IPS-18a (cell line): ENCODE results near the gene SELENOV.

Experiments
- H3K27ac ChIP-seq: one replicate; pipeline ENCODE4 v1.5.1; 2013; ENCODE audit warnings: low read length
- H3K27me3 ChIP-seq: one replicate; pipeline ENCODE4 v1.6.1; 2013; ENCODE audit warnings: mild to moderate bottlenecking, low read length; ENCODE audit not compliant: control insufficient read depth, insufficient read depth
- H3K36me3 ChIP-seq: one replicate; pipeline ENCODE4 v1.6.1; 2013; ENCODE audit warnings: low read depth, low read length; ENCODE audit not compliant: control insufficient read depth
- H3K4me1 ChIP-seq: one replicate; pipeline ENCODE4 v1.6.1; 2013; ENCODE audit warnings: low read depth, low read length; ENCODE audit not compliant: control insufficient read depth
- H3K4me3 ChIP-seq: one replicate; pipeline ENCODE4 v1.5.1; 2013; ENCODE audit warnings: low read length
- H3K9ac ChIP-seq: one replicate; pipeline ENCODE4 v1.6.1; 2013; ENCODE audit warnings: mild to moderate bottlenecking, low read length, moderate library complexity
- H3K9me3 ChIP-seq: one replicate; pipeline ENCODE4 v1.6.1; 2013; ENCODE audit warnings: low read depth, low read length; ENCODE audit not compliant: control insufficient read depth

The SELENOV gene

GRCh38 chr19:39531834-39532232 is 16.9 kb downstream of the SELENOV start:
- H3K36me3 ChIP-seq = no peaks in the 10 kb centered on the region
- peaks cover 3% of the 10 kb centered on the region for H3K4me1 ChIP-seq
- H3K9ac ChIP-seq = peak overlapping the region; percentile 69
- H3K27ac ChIP-seq = no peak overlapping the region
- peak overlapping the region; percentile 75 for H3K4me3 ChIP-seq
- no peaks in the 10 kb centered on the region for H3K27me3 ChIP-seq
- no peaks in the 10 kb centered on the region for H3K9me3 ChIP-seq

- no peaks in the 10 kb centered on the region for H3K36me3 ChIP-seq
- H3K9me3 ChIP-seq = no peaks in the 10 kb centered on the region
- no peak within 1 kb of the TSS for H3K27ac ChIP-seq
- no peaks in the 10 kb centered on the region for H3K27me3 ChIP-seq
- H3K4me3 ChIP-seq = peak within 1 kb of the TSS; percentile 75
- H3K4me1 ChIP-seq = peaks cover 3% of the 10 kb centered on the region
- peak within 1 kb of the TSS; percentile 69 for H3K9ac ChIP-seq
These were observed 17.5 kb downstream of the SELENOV start, which contains the start of gene EID2B for GRCh38 chr19:39532233-39533002. EID2B (minus strand) TSS chr19:39532852; CDS start chr19:39532802, 50 bp downstream.

GRCh38 chr19:39533003-39533512 is 18.1 kb downstream of the SELENOV start:
- H3K9ac ChIP-seq = no peak overlapping the region
- H3K9me3 ChIP-seq = no peaks in the 10 kb centered on the region
- H3K4me1 ChIP-seq = peaks cover 3% of the 10 kb centered on the region
- no peak overlapping the region for H3K27ac ChIP-seq
- H3K36me3 ChIP-seq = no peaks in the 10 kb centered on the region
- H3K4me3 ChIP-seq = peak overlapping the region; percentile 75
- no peaks in the 10 kb centered on the region for H3K27me3 ChIP-seq

- H3K9me3 ChIP-seq = no peaks in the 10 kb centered on the region
- H3K4me1 ChIP-seq = peaks cover 3% of the 10 kb centered on the region
- no peak overlapping the region for H3K9ac ChIP-seq
- H3K27ac ChIP-seq = no peak overlapping the region
- H3K27me3 ChIP-seq = no peaks in the 10 kb centered on the region
- H3K36me3 ChIP-seq = no peaks in the 10 kb centered on the region
- H3K4me3 ChIP-seq = no peak overlapping the region
These were observed 18.9 kb downstream of the SELENOV start for GRCh38 chr19:39533791-39534190.

- peak overlapping the region; percentile 97 for H3K4me3 ChIP-seq
- peak overlapping the region; percentile 52 for H3K27ac ChIP-seq
These were observed 24.2 kb downstream of the SELENOV start for GRCh38 chr19:39539165-39539517.

GRCh38 chr19:39539518-39540332 is 24.8 kb downstream of the SELENOV start, which contains the start of gene EID2:
EID2 (minus strand) TSS chr19:39540161; CDS start chr19:39540079, 82 bp downstream.
- peak within 1 kb of the TSS; percentile 52 for H3K27ac ChIP-seq
- no peaks in the 10 kb centered on the region for H3K9me3 ChIP-seq
- H3K4me1 ChIP-seq = peaks cover 10% of the 10 kb centered on the region
- H3K36me3 ChIP-seq = no peaks in the 10 kb centered on the region
- peak within 1 kb of the TSS; percentile 97 for H3K4me3 ChIP-seq
- H3K9ac ChIP-seq = peak within 1 kb of the TSS; percentile 85
- H3K27me3 ChIP-seq = no peaks in the 10 kb centered on the region

More at GRCh38 chr19:39539165-39539517, 24.2 kb downstream of the SELENOV start:
- H3K4me1 ChIP-seq = peaks cover 10% of the 10 kb centered on the region
- no peaks in the 10 kb centered on the region for H3K27me3 ChIP-seq
- no peaks in the 10 kb centered on the region for H3K9me3 ChIP-seq
- peak overlapping the region; percentile 85 for H3K9ac ChIP-seq
- no peaks in the 10 kb centered on the region for H3K36me3 ChIP-seq

GRCh38 chr19:39540333-39540673 is 25.4 kb downstream of the SELENOV start:
- Histone ChIP-seq H3K27me3 (no peaks in the 10 kb centered on the region), H3K9ac (peak overlapping the region; percentile 72), H3K9me3 (no peaks in the 10 kb centered on the region), H3K4me3 (peak overlapping the region; percentile 97), H3K27ac (no peak overlapping the region), H3K4me1 (peaks cover 10% of the 10 kb centered on the region), H3K36me3 (no peaks in the 10 kb centered on the region)

GRCh38 chr19:39542206-39542605 is 27.3 kb downstream of the SELENOV start:
- Histone ChIP-seq H3K9ac (no peak overlapping the region), H3K9me3 (no peaks in the 10 kb centered on the region), H3K27me3 (no peaks in the 10 kb centered on the region), H3K27ac (no peak overlapping the region), H3K4me1 (peaks cover 10% of the 10 kb centered on the region), H3K4me3 (no peak overlapping the region), H3K36me3 (no peaks in the 10 kb centered on the region)

GRCh38 chr19:39543477-39543857 is 28.5 kb downstream of the SELENOV start:
- no peak overlapping the region for H3K27ac ChIP-seq
- no peaks in the 10 kb centered on the region for H3K27me3 ChIP-seq
- H3K9me3 ChIP-seq = no peaks in the 10 kb centered on the region
- no peak overlapping the region for H3K9ac ChIP-seq
- H3K4me3 ChIP-seq = no peak overlapping the region
- H3K36me3 ChIP-seq = no peaks in the 10 kb centered on the region
- H3K4me1 ChIP-seq = peaks cover 10% of the 10 kb centered on the region

- Histone ChIP-seq H3K9ac (no peak overlapping the region), H3K9me3 (no peaks in the 10 kb centered on the region), H3K36me3 (no peaks in the 10 kb centered on the region), H3K27ac (no peak overlapping the region), H3K4me1 (peaks cover 10% of the 10 kb centered on the region), H3K27me3 (no peaks in the 10 kb centered on the region), H3K4me3 (no peak overlapping the region)
These were observed 29.4 kb downstream of the SELENOV start for GRCh38 chr19:39544226-39544903.

- no peaks in the 10 kb centered on the region for H3K27me3 ChIP-seq
These were observed 30.0 kb downstream of the SELENOV start for GRCh38 chr19:39544911-39545310.

More at GRCh38 chr19:39544911-39545310, 30.0 kb downstream of the SELENOV start:
- Histone ChIP-seq H3K36me3 (no peaks in the 10 kb centered on the region), H3K9ac (no peak overlapping the region), H3K4me1 (peaks cover 10% of the 10 kb centered on the region), H3K27ac (no peak overlapping the region), H3K9me3 (no peaks in the 10 kb centered on the region), H3K4me3 (no peak overlapping the region)
